ENCODE measurements around the gene CASTOR1.

DNA sequence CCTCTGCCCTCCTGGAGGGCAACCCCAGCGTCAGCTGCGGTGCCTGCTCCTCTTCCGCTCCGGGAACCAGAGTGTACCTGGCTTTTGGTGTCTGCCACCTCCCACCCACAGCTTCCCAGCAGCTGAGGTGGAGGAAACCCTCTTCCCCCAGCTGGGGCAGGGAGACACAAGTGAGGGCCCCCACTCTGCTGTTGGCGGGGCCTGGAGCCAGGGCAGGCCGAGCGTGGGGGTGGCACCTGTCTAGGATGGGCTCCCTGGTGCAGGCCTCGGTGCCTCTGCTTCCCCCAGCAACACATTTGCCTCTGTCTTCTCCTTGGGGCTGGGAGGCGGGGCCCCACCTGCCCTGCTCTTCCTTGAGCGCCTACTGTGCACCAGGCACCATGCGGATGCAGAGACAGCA is 29.0 kb downstream of the CASTOR1 start:
- TF ChIP-seq, protein P1, sequence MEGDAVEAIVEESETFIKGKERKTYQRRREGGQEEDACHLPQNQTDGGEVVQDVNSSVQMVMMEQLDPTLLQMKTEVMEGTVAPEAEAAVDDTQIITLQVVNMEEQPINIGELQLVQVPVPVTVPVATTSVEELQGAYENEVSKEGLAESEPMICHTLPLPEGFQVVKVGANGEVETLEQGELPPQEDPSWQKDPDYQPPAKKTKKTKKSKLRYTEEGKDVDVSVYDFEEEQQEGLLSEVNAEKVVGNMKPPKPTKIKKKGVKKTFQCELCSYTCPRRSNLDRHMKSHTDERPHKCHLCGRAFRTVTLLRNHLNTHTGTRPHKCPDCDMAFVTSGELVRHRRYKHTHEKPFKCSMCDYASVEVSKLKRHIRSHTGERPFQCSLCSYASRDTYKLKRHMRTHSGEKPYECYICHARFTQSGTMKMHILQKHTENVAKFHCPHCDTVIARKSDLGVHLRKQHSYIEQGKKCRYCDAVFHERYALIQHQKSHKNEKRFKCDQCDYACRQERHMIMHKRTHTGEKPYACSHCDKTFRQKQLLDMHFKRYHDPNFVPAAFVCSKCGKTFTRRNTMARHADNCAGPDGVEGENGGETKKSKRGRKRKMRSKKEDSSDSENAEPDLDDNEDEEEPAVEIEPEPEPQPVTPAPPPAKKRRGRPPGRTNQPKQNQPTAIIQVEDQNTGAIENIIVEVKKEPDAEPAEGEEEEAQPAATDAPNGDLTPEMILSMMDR (conservative IDR thresholded peaks at IDR 0.05; ENCODE audit: low read length) = no peak
- TF ChIP-seq EZH2phosphoT487 (IDR thresholded peaks at IDR 0.05; ENCODE audit: borderline replicate concordance, low read depth, low read length) = no peak

All from OCI-LY7 (cell line).